HCT116 (cell line): ENCODE data around the gene INS. TPM values are rescaled to one million over a fixed set of nuclear protein-coding genes. Genes with fewer than 3 reads are reported as not detected.

ENCODE experiments used
- ATAC-seq: fragments of 200-7000 bp; cut with Tn5 transposase; 2 replicates; pipeline ENCODE4 v1.9.1; 2020; ENCODE audit warnings: mild to moderate bottlenecking, moderate library complexity
- BruUV-seq: library from RNA; stranded (reverse); fragments of 400-500 nt; replicated peaks from 2 replicates; lab custom pipeline; 2021; lab: Mats Ljungman, UMichigan
- CTCF ChIA-PET: fragments of 300-600 bp; sonication (Branson Sonifier 250); formaldehyde crosslinking; loops from one replicate; lab custom pipeline; 2021; ENCODE audit warnings: antibody characterized with exemption; lab: Charles Lee
- POLR2A ChIA-PET: fragments of 300-600, 350-600 bp; sonication (Branson Sonifier 250); formaldehyde crosslinking; loops from one replicate; lab custom pipeline; 2021; ENCODE audit warnings: antibody characterized with exemption; lab: Charles Lee
- RAD21 ChIA-PET, 2 experiments: fragments of 300-600 bp; sonication (Branson Sonifier 250); formaldehyde crosslinking; loops; one replicate each; lab custom pipeline; 2023; ENCODE audit warnings: low total read pairs in 2 of 2; ENCODE audit not compliant: uncharacterized antibody in 2 of 2, unreplicated experiment in 2 of 2, low non-redundant PET in 1 of 2; lab: Charles Lee
- DNase-seq: peaks from one replicate; pipeline ENCODE4 v3.0.0-alpha.2; 2010; ENCODE audit warnings: low read depth, low spot score
- H2AFZ ChIP-seq: fragments of 200-600 bp; shearing (Covaris generic), sonication (generic); 2 replicates; pipeline ENCODE4 v1.6.1; 2017; ENCODE audit warnings: low read depth, mixed run types, mixed read lengths, antibody characterized with exemption, low read length; ENCODE audit not compliant: poor library complexity, severe bottlenecking
- H3K27ac ChIP-seq: 2 replicates; pipeline ENCODE4 v1.5.1; 2012; ENCODE audit warnings: low read depth, low read length
- H3K27me3 ChIP-seq: fragments of 200-600 bp; sonication (generic); 2 replicates; pipeline ENCODE4 v1.6.1; 2016; ENCODE audit warnings: mixed run types, low read length, mixed read lengths; ENCODE audit not compliant: insufficient read depth
- H3K36me3 ChIP-seq, 2 experiments: fragments of 200-500 bp in 1 of 2; fragments of 200-600 bp in 1 of 2; sonication (Bioruptor generic) in 1 of 2; sonication (generic) in 1 of 2; 2 replicates each; pipeline versions ENCODE4 v1.5.1 to v1.6.1; 2014 to 2016; ENCODE audit warnings: low read length in 2 of 2, inconsistent platforms in 1 of 2, mixed read lengths in 1 of 2, mixed run types in 1 of 2; ENCODE audit not compliant: insufficient read depth in 2 of 2, control insufficient read depth in 1 of 2
- H3K4me1 ChIP-seq, 2 experiments: fragments of 200-600 bp in 1 of 2; sonication (generic) in 1 of 2; 2 replicates each; pipeline versions ENCODE4 v1.5.1 to v1.6.1; 2012 to 2017; ENCODE audit warnings: low read length in 2 of 2, inconsistent platforms in 1 of 2, mild to moderate bottlenecking in 1 of 2, mixed read lengths in 1 of 2, mixed run types in 1 of 2, moderate library complexity in 1 of 2; ENCODE audit not compliant: insufficient read depth in 2 of 2, control insufficient read depth in 1 of 2
- H3K4me2 ChIP-seq: fragments of 200-600 bp; sonication (generic); 2 replicates; pipeline ENCODE4 v1.6.1; 2017; ENCODE audit warnings: mixed run types, low read length, mixed read lengths
- H3K4me3 ChIP-seq, 2 experiments: fragments of 200-600 bp in 1 of 2; sonication (generic) in 1 of 2; replicated peaks in 1 of 2; 2 replicates each; pipeline ENCODE4 v1.5.1; 2011 to 2016; ENCODE audit warnings: low read length in 2 of 2, control low read depth in 1 of 2, low read depth in 1 of 2, mild to moderate bottlenecking in 1 of 2, mixed read lengths in 1 of 2, mixed run types in 1 of 2
- H3K79me2 ChIP-seq: fragments of 200-600 bp; sonication (generic); 2 replicates; pipeline ENCODE4 v1.6.1; 2017; ENCODE audit warnings: mild to moderate bottlenecking, mixed run types, low read length, moderate library complexity, mixed read lengths; ENCODE audit not compliant: insufficient read depth
- H3K9ac ChIP-seq: fragments of 200-600 bp; sonication (generic); 2 replicates; pipeline ENCODE4 v1.6.1; 2016; ENCODE audit warnings: low read length, mixed read lengths
- H3K9me2 ChIP-seq: fragments of 200-600 bp; sonication (generic), shearing (Covaris generic); 2 replicates; pipeline ENCODE4 v1.6.1; 2017; ENCODE audit warnings: mixed run types, mild to moderate bottlenecking, moderate library complexity; ENCODE audit not compliant: insufficient read depth
- H3K9me3 ChIP-seq, 2 experiments: fragments of 200-500 bp in 1 of 2; fragments of 200-600 bp in 1 of 2; sonication (Bioruptor generic) in 1 of 2; sonication (generic) in 1 of 2; 2 replicates each; pipeline ENCODE4 v1.6.1; 2014 to 2017; ENCODE audit warnings: low read length in 2 of 2, mixed read lengths in 2 of 2, inconsistent platforms in 1 of 2, low read depth in 1 of 2, mild to moderate bottlenecking in 1 of 2, mixed run types in 1 of 2, moderate library complexity in 1 of 2; ENCODE audit not compliant: control insufficient read depth in 1 of 2, insufficient read depth in 1 of 2
- H4K20me1 ChIP-seq: fragments of 200-600 bp; sonication (generic), shearing (Covaris generic); 2 replicates; pipeline ENCODE4 v1.6.1; 2017; ENCODE audit warnings: mixed run types, mild to moderate bottlenecking, moderate library complexity; ENCODE audit not compliant: insufficient read depth
- EZH2 ChIP-seq: fragments of 200-600 bp; sonication (generic); IDR thresholded peaks from 2 replicates; pipeline ENCODE4 v1.6.1; 2017; ENCODE audit warnings: antibody characterized with exemption, mixed run types
- FOSL1 ChIP-seq: IDR thresholded peaks from 2 replicates; pipeline ENCODE4 v1.6.1; 2012; ENCODE audit warnings: low read depth
- YY1 ChIP-seq: IDR thresholded peaks from 2 replicates; pipeline ENCODE4 v1.6.1; 2011; ENCODE audit warnings: low read length, low read depth, moderate library complexity, mild to moderate bottlenecking; ENCODE audit not compliant: insufficient replicate concordance; ENCODE audit errors: extremely low read depth
- intact Hi-C: fragments of 100-400 bp; cut with micrococcal nuclease; formaldehyde crosslinking; loops from 2 replicates; pipeline ENCODE4 v1.10.0; 2022
- total RNA-seq: library from RNA; stranded (reverse); gene quantifications from one replicate; pipeline ENCODE4 v1.2.1, GENCODE V29; 2021; ENCODE audit not compliant: unreplicated experiment
- TF ChIP-seq, protein P1 (sequence below): IDR thresholded peaks from 2 replicates; pipeline ENCODE4 v1.6.1; 2011; ENCODE audit warnings: mild to moderate bottlenecking, low read length, moderate library complexity; ENCODE audit not compliant: insufficient replicate concordance; ENCODE audit errors: extremely low read depth

INS gene
- total RNA-seq, 1 experiment from 2014 or later, result 0.44 TPM

- H3K9me3 ChIP-seq, result no peaks in the 10 kb centered on the region
- H3K36me3 ChIP-seq, result no peaks in the 10 kb centered on the region
- no peak overlapping the region for H3K9ac ChIP-seq
- intact Hi-C loops, result loop anchor here (5.0 kb wide), 1 partner anchor 47 kb away; no protein-coding TSS in a partner anchor
- no peaks in the 10 kb centered on the region for H4K20me1 ChIP-seq
- DNase-seq, result no peak
- BruUV-seq, result no TSS peak
- RAD21 ChIA-PET, result no interaction called here
- POLR2A ChIA-PET, result no interaction called here
- CTCF ChIA-PET, result no interaction called here
- TF ChIP-seq EZH2, result no peak
- TF ChIP-seq YY1, result no peak
- TF ChIP-seq FOSL1, result no peak
- TF ChIP-seq, protein P1, sequence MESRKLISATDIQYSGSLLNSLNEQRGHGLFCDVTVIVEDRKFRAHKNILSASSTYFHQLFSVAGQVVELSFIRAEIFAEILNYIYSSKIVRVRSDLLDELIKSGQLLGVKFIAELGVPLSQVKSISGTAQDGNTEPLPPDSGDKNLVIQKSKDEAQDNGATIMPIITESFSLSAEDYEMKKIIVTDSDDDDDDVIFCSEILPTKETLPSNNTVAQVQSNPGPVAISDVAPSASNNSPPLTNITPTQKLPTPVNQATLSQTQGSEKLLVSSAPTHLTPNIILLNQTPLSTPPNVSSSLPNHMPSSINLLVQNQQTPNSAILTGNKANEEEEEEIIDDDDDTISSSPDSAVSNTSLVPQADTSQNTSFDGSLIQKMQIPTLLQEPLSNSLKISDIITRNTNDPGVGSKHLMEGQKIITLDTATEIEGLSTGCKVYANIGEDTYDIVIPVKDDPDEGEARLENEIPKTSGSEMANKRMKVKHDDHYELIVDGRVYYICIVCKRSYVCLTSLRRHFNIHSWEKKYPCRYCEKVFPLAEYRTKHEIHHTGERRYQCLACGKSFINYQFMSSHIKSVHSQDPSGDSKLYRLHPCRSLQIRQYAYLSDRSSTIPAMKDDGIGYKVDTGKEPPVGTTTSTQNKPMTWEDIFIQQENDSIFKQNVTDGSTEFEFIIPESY, result no peak
- H3K4me1 ChIP-seq, result peaks cover 0 to 16% of the 10 kb centered on the region in 2 experiments; a peak in 2 of 4 replicates
- H3K4me2 ChIP-seq, result no peak overlapping the region
- H3K27ac ChIP-seq, result no peak overlapping the region
- no peak overlapping the region for H2AFZ ChIP-seq
- no peak for ATAC-seq
- no peaks in the 10 kb centered on the region for H3K27me3 ChIP-seq
- H3K4me3 ChIP-seq, result no peak overlapping the region
- no peaks in the 10 kb centered on the region for H3K79me2 ChIP-seq
- no peaks in the 10 kb centered on the region for H3K9me2 ChIP-seq
Observed at GRCh38 chr11:2134022-2135010, 26.7 kb downstream of the INS start.
